GM23248 (cell line): Measurements from ENCODE around the gene SAMD14.

Source experiments
- EZH2 ChIP-seq: fragments of 200-600 bp; sonication (generic); IDR thresholded peaks from 2 replicates; pipeline ENCODE4 v1.6.1; 2018; ENCODE audit warnings: antibody characterized with exemption, mild to moderate bottlenecking; ENCODE audit not compliant: insufficient read depth, poor library complexity, severe bottlenecking
- EZH2phosphoT487 ChIP-seq: fragments of 200-600 bp; sonication (generic); IDR thresholded peaks from 2 replicates; pipeline ENCODE4 v1.6.1; 2018; ENCODE audit warnings: antibody characterized with exemption, moderate library complexity, mild to moderate bottlenecking, low read depth; ENCODE audit not compliant: insufficient read depth

DNA sequence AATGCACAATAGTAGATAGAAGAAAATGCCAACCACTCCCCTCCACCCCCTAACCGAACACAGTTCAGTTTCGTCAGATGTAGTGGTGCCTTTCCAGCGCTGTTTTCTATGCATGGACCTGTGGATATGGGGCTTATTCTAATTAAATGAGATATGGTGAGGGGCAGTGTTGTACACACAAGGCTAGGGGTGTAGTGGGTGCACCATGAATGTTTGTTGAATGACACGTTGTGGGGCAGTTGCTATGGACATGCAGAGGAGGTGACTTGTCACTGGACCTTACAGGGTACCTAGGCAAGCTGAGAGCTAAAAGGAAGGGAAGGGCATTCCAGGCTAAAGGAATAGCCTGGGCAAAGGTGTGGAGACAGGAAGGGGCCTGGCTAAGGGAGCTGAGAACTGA lies 31.4 kb downstream of the SAMD14 start:
- TF ChIP-seq EZH2 (no peak), EZH2phosphoT487 (no peak)
